GM06990 (cell line): ENCODE data around the gene PDLIM7.

Source experiments
- DNase-seq: peaks from one replicate; pipeline ENCODE4 v3.0.0-alpha.2; 2011; ENCODE audit not compliant: insufficient read length; ENCODE audit errors: extremely low read depth
- H3K27me3 ChIP-seq: replicated peaks from 2 replicates; pipeline ENCODE4 v1.6.0; 2011; ENCODE audit warnings: low read length; ENCODE audit not compliant: control insufficient read depth, insufficient read depth
- H3K36me3 ChIP-seq: 2 replicates; pipeline ENCODE4 v1.5.1; 2011; ENCODE audit warnings: low read length; ENCODE audit not compliant: control insufficient read depth, insufficient read depth
- H3K4me3 ChIP-seq: replicated peaks from 2 replicates; pipeline ENCODE4 v1.5.1; 2011; ENCODE audit warnings: low read depth, mild to moderate bottlenecking, control low read depth, low read length
- CTCF ChIP-seq: IDR thresholded peaks from 2 replicates; pipeline ENCODE4 v1.5.1; 2011; ENCODE audit warnings: low read length, control low read depth, mild to moderate bottlenecking, inconsistent platforms; ENCODE audit not compliant: insufficient read depth, poor library complexity, severe bottlenecking

PDLIM7 gene

GRCh38 chr5:177458912-177459350 lies 38.5 kb downstream of the PDLIM7 start:
- H3K36me3 ChIP-seq = no peaks in the 10 kb centered on the region
- TF ChIP-seq CTCF = no peak
- H3K4me3 ChIP-seq = no peak overlapping the region
- no peaks in the 10 kb centered on the region for H3K27me3 ChIP-seq
- no peak for DNase-seq

- no peak for DNase-seq
- Histone ChIP-seq H3K36me3 (no peaks in the 10 kb centered on the region), H3K4me3 (no peak overlapping the region), H3K27me3 (no peaks in the 10 kb centered on the region)
- TF ChIP-seq CTCF = no peak
Observed at GRCh38 chr5:177457852-177458681, 39.3 kb downstream of the PDLIM7 start.

GRCh38 chr5:177456976-177457851 lies 40.2 kb downstream of the PDLIM7 start:
- H3K4me3 ChIP-seq = no peak overlapping the region
- no peaks in the 10 kb centered on the region for H3K27me3 ChIP-seq
- peak; percentile 51 for TF ChIP-seq CTCF
- DNase-seq = peak; percentile 77
- H3K36me3 ChIP-seq = no peaks in the 10 kb centered on the region

GRCh38 chr5:177456591-177456964 lies 40.8 kb downstream of the PDLIM7 start:
- no peak overlapping the region for H3K4me3 ChIP-seq
- H3K27me3 ChIP-seq = no peaks in the 10 kb centered on the region
- no peak for DNase-seq
- H3K36me3 ChIP-seq = no peaks in the 10 kb centered on the region
- TF ChIP-seq CTCF = no peak

- peak; percentile 89 for DNase-seq
- peak; percentile 100 for TF ChIP-seq CTCF
- H3K4me3 ChIP-seq = peak overlapping the region; percentile 71
- no peaks in the 10 kb centered on the region; the same call in 1 of the 2 replicates for H3K36me3 ChIP-seq
- no peaks in the 10 kb centered on the region for H3K27me3 ChIP-seq
Observed at GRCh38 chr5:177455661-177456590, 41.5 kb downstream of the PDLIM7 start.
